HG02642 (cell line): ENCODE results near the gene RPS2.
A peak's percentile ranks its signal among the peaks of the same experiment; 100 is the strongest.
"Not testable (repeated sequence)": the region's sequence is repeated elsewhere in the genome, so short reads cannot be mapped to it uniquely, and the experiment has no call there.

ENCODE experiments used
- ATAC-seq: cut with Tn5 transposase; IDR thresholded peaks from one replicate; pipeline ENCODE4 v1.9.1; 2021; ENCODE audit warnings: mild to moderate bottlenecking; ENCODE audit not compliant: unreplicated experiment, poor library complexity

The RPS2 gene

GRCh38 chr16:1966460-1966859, 1.8 kb upstream of the RPS2 start, which contains the start of gene RNF151:
Gene RNF151 (plus strand): TSS chr16:1966856. CDS start chr16:1966882, 26 bp downstream.
- no peak for ATAC-seq

DNA sequence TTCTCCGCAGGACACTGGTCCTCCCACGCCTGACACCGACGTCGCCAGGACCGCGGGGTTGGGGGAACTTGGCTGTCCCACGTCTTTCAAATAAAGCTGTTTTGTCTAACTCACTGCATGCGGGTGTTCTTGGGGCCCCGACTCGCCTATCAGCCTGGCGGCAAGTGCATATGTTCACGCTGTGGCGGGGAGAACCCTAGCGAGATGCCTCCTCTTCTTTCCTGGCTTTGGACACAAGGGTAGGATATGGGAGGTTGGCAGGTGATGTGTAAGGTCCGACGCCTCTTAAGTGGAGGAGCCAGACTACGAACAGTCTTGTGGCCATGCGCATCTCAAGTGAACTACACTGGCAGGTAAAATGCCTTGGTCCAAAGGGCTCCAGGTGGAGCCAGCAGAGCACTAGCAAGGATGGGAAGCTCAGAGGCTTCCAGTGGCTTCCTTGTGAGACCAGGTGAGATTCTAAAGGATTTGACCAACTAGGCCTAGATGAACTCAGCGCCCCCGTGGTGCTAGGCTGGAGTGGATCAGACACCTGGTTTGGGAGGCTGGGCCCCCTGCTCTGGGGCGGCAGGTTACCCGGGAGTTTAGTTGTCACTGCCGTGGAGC, 873 bp upstream of the RPS2 start:
- ATAC-seq, result no peak

- ATAC-seq, result peak; percentile 24
Observed at GRCh38 chr16:1963806-1964505, 670 bp downstream of the RPS2 start.

DNA sequence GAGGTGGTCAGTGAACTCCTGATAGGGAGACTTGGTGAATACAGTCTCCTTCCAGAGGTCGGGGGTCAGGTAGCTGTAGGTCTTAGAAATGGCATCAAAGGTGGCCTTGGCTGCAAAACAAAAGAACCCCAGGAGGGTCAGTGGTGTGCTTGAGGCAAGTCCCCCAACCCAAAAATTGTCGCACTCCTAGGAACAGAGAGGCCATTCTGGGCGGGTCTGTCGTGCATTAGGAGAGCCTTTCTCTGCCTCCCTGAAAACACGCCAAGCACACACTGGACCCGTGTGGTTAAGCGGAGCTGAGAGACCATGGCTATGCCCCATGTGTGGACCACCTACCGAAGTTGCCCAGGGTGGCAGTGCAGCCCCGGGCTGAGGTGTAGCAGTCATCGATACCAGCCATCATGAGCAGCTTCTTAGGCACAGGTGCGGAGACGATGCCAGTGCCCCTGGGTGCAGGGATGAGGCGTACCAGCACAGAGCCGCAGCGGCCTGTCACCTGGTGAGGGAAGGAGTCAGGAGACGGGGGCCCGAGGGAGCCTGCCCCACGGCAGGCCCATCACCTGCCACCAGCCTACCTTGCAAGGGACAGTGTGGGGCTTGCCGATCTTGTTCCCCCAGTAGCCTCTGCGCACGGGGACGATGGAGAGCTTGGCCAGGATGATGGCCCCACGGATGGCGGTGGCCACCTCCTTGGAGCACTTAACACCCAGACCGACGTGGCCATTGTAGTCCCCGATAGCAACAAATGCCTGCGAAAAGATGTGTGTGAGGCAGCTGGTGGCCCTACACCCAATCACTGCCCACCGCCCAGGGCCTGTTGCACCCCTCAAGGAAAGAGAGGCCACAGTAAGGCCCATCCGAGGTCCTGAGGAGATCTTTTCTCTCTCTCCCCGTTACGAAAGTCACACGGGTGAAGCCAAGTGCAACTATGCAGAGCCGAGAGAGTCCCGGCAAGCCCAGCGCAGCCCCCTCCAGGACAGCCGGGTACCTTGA, 2.2 kb downstream of the RPS2 start:
- not testable (repeated sequence) for ATAC-seq

DNA sequence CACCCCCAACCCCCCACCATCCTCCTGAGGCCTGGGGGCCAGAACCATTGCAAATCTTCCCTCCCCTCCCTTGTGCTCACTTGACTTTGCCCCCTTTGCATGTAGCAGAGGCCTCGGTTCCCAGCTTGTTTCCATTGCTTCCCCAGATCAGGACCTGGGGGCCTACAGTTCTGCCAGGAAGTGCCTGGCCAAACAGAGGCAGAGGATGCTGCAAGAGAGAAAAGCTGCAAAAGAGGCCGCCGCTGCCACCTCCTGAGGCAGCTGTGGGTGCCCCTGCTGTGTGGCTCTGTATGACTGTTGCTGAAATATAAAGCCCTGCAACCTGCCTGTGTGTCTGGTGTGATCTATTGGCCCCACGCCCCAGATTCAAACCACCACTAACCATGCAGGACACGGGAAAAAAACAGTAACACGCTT, 3.0 kb downstream of the RPS2 start:
- ATAC-seq, result no peak

- ATAC-seq, result no peak
Observed at GRCh38 chr16:1960665-1961630, 3.7 kb downstream of the RPS2 start.

DNA sequence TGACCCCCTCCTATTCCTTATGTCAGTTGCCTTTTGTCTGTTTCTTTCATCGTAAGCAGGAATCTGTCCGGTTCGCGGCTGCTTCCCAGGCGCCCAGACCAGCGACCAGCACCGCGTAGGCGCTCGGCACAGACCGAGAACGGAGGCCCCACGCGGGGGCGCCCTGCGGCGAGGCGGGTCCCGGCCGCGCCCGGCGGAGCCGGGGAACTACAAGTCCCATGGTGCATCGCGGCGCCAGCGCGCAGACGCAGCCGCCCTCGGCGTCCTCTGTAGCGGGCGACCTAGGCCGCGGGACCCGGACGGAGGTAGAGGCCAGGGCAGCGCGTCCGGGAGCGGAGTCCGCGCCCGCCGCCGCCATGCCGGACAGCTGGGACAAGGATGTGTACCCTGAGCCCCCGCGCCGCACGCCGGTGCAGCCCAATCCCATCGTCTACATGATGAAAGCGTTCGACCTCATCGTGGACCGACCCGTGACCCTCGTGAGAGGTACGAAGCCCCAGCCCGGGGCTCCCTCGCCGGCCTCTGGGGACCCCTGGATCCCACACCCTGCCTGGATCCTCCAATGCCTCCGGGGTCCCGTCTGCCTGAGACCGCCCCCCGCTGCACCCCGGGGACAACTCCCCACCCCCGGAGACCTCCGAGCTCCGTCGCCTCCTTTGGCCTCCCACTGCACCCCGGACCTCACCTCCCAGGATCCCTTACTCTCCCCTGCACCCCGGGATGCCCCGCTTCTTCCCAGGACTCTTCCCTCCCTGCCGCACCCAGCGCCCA, 5.2 kb downstream of the RPS2 start, which contains the start of gene NDUFB10:
NDUFB10 (plus strand) TSS at position 270 of the 771 bp plus-strand sequence; CDS start at position 357, 87 bp downstream.
- ATAC-seq, result peak; percentile 76

DNA sequence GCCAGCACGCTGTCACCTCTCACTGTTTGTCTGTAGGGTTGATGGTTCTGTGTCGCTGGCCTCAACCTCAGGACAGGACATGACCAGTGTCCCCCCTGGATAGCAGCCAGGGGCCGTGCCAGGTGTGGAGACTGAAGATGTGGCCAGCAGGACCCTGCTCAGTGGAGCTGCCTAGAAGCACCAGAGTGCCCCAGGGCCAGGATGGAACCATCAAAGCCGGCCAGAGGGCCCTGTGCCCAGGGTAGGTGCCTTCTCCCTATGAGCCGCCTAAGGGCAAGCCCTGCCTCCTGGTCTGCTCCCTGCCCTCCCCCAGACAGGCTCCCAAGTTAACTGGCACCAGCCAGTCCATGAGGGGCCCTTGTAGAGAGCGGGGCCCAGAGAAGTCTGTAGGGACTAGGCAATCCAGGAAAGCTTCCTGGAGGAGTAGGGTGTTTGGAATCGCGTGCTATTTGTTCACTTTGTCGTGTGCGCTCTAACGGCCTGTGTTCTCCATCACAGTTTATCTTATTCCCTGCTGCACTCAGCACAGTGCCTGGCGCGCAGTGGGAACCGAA, 5.8 kb downstream of the RPS2 start:
- ATAC-seq, result no peak

GRCh38 chr16:1958143-1958491, 6.5 kb downstream of the RPS2 start:
- not testable (repeated sequence) for ATAC-seq

DNA sequence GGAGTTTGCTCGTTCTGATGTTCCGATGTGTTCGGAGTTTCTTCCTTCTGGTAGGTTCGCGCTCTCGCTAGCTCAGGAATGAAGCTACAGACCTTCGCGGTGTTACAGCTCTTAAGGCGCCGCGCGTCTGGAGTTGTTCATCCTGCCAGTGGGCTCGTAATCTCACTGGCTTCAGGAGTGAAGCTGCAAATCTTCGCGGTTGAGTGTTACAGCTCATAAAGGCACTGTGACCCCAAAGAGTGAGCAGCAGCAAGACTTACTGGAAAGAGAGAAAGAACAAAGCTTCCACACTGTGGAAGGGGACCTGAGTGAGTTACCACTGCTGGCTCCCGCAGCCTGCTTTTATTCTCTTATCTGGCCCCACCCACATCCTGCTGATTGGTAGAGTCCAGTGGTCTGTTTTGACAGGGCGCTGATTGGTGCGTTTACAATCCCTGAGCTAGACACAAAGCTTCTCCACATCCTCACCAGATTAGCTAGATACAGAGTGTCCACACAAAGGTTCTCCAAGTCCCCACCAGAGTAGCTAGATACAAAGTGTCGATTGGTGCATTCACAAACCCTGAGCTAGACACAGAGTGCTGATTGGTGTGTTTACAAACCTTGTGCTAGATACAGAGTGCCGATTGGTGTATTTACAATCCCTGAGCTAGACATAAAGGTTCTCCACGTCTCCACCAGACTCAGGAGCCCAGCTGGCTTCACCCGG, 7.0 kb downstream of the RPS2 start:
- not testable (repeated sequence) for ATAC-seq

DNA sequence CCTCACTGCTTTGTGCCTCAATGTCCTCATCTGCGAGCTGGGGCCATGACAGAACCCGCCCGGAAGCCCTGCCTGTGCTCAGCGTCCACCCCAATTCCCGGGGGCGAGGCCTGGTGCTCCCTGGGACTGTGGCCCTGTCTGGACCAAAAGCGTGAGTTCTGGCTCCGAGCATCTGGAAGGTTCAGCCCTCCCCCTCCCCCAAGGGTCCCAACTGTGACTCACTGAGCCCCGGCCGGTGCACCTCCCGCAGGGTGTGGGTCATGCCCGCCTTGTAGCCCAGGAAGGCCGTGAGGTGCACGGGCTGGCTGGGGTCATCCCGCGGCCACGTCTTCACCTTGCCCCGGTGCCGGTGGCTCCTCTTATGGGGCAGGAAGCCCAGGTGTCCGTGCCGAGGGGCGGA, 10.9 kb downstream of the RPS2 start:
- ATAC-seq, result no peak

DNA sequence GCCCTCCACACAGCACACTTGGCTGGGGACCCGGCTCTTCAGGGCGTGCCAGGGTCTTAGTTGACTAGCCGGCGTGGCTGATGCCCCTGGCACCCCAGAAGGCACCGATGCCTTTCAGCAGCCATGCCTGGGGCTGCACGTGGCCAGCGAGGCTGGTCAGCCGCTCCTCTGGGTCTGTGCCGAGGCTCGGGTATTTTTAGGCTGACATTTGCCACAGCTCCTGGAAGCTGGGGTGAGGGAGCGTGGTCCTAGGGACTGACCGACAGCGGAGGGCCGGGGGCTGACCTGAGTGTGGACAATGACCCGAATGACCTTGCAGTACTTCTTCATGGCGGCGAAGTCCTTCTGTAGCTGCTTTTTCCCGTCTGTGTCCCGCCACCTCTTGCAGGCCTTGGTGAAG, 14.1 kb downstream of the RPS2 start:
- ATAC-seq, result no peak

- no peak for ATAC-seq
Observed at GRCh38 chr16:1950047-1950446, 14.6 kb downstream of the RPS2 start.

- no peak for ATAC-seq
Observed at GRCh38 chr16:1949507-1949906, 15.1 kb downstream of the RPS2 start.

GRCh38 chr16:1947369-1947670, 17.3 kb downstream of the RPS2 start:
- ATAC-seq, result no peak

DNA sequence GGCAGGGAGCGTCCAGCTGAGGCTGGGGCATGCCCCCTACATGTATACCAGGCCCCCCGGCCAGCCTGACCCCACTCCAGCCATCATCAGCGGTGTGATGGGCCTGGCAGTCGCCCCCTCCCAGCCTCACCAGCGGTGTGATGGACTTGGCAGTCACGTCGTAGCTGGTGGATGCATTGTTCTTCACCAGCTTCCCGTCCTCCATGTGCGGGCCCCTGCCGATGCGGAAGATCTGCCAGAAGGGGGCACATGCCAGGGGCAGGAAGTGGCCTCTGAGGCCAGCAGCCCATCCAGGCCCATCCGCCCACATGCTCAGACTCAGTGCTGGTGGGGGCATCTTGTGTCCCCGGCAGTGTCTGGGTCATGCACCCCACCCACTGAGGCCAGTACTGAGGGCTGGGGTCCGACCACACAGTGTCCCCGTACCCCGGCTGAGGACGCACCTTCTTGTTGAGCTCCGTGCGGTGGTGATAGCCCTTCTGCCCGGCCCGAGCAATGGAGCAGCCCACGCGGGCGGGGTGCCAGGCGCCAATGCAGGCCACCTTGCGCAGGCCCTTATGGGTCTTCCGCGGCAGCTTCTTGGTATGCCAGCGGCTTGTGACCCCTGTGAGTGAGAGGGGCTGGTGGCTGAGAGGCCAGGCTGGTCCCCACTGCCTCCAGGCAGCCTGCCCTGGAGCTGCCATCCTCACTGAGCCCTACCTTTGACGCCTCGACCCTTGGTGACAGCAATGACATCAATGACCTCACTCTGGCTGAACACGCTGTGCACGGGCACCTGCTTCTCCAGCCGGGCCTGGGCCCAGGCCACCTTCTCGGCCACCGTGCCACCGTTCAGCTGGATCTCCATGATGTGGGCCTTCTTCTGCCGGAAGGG, 17.9 kb downstream of the RPS2 start:
- ATAC-seq, result no peak
